Endothelial cell of umbilical vein (primary cell): ENCODE results near the gene IZUMO4. TPM values are rescaled to one million over a fixed set of nuclear protein-coding genes. Genes with fewer than 3 reads are reported as not detected.

Experiments
- BruUV-seq: library from RNA; stranded (reverse); fragments of 400-500 nt; replicated peaks from 2 replicates; lab custom pipeline; 2021; lab: Mats Ljungman, UMichigan
- CTCF ChIA-PET: fragments of 300-600, 350-600 bp; sonication (Branson Sonifier 250); formaldehyde crosslinking; loops from one replicate; lab custom pipeline; 2021; ENCODE audit warnings: antibody characterized with exemption, inconsistent platforms; lab: Charles Lee
- POLR2A ChIA-PET: fragments of 300-600, 350-600 bp; sonication (Branson Sonifier 250); formaldehyde crosslinking; loops from one replicate; lab custom pipeline; 2021; ENCODE audit warnings: antibody characterized with exemption, inconsistent platforms; lab: Charles Lee
- DNase-seq: peaks from one replicate; pipeline ENCODE4 v3.0.0-alpha.2; 2011; ENCODE audit warnings: low read depth, low spot score
- FAIRE-seq: peaks from 2 replicates; lab custom pipeline; 2011; peaks lifted over from hg19 to GRCh38; lab: Jason Lieb, UNC
- H2AFZ ChIP-seq: 2 replicates; pipeline ENCODE4 v1.6.0; 2012; ENCODE audit warnings: low read depth, low read length, control low read depth, inconsistent platforms
- H3K27ac ChIP-seq: 2 replicates; pipeline ENCODE4 v1.5.1; 2011; ENCODE audit warnings: low read depth, mild to moderate bottlenecking, control low read depth, low read length, moderate library complexity; ENCODE audit not compliant: insufficient read depth
- H3K27me3 ChIP-seq, 2 experiments: 2 replicates each; pipeline versions ENCODE4 v1.6.0 to v1.6.1; 2011; ENCODE audit warnings: low read length in 2 of 2, mixed read lengths in 1 of 2; ENCODE audit not compliant: control insufficient read depth in 2 of 2, insufficient read depth in 2 of 2
- H3K36me3 ChIP-seq, 2 experiments: 2 replicates in 1 of 2; 3 replicates in 1 of 2; pipeline ENCODE4 v1.5.1; 2011; ENCODE audit warnings: low read length in 2 of 2, mild to moderate bottlenecking in 1 of 2, moderate library complexity in 1 of 2; ENCODE audit not compliant: control insufficient read depth in 2 of 2, insufficient read depth in 2 of 2; ENCODE audit errors: extremely low read depth in 1 of 2
- H3K4me1 ChIP-seq: 3 replicates; pipeline ENCODE4 v1.5.1; 2011; ENCODE audit warnings: mild to moderate bottlenecking, low read length; ENCODE audit not compliant: control insufficient read depth, insufficient read depth; ENCODE audit errors: extremely low read depth
- H3K4me2 ChIP-seq: 2 replicates; pipeline ENCODE4 v1.6.1; 2011; ENCODE audit warnings: low read length, control low read depth, mixed read lengths; ENCODE audit not compliant: insufficient read depth
- H3K4me3 ChIP-seq, 3 experiments: fragments of 200-600 bp in 1 of 3; sonication (generic), shearing (Covaris generic) in 1 of 3; replicated peaks in 1 of 3; 2 replicates each; pipeline ENCODE4 v1.5.1; 2011 to 2016; ENCODE audit warnings: control low read depth in 3 of 3, low read length in 3 of 3, mild to moderate bottlenecking in 2 of 3, inconsistent platforms in 1 of 3, low read depth in 1 of 3, moderate library complexity in 1 of 3; ENCODE audit not compliant: insufficient read depth in 1 of 3
- H3K79me2 ChIP-seq: 2 replicates; pipeline ENCODE4 v1.6.0; 2012; ENCODE audit warnings: low read length, inconsistent platforms; ENCODE audit not compliant: control insufficient read depth, insufficient read depth
- H3K9ac ChIP-seq: replicated peaks from 2 replicates; pipeline ENCODE3; 2011; ENCODE audit warnings: low read length, control low read depth; ENCODE audit not compliant: insufficient read depth; ENCODE audit errors: extremely low read depth
- H3K9me1 ChIP-seq: replicated peaks from 3 replicates; pipeline ENCODE4 v1.6.0; 2011; ENCODE audit warnings: mild to moderate bottlenecking, low read length; ENCODE audit not compliant: control insufficient read depth, insufficient read depth; ENCODE audit errors: extremely low read depth
- H3K9me3 ChIP-seq: replicated peaks from 2 replicates; pipeline ENCODE4 v1.5.1; 2012; ENCODE audit warnings: low read length, inconsistent platforms; ENCODE audit not compliant: control insufficient read depth, insufficient read depth
- H4K20me1 ChIP-seq: replicated peaks from 2 replicates; pipeline ENCODE3; 2011; ENCODE audit warnings: mild to moderate bottlenecking, low read length; ENCODE audit not compliant: control insufficient read depth, insufficient read depth; ENCODE audit errors: extremely low read depth
- EZH2 ChIP-seq: IDR thresholded peaks from 2 replicates; pipeline ENCODE4 v1.6.1; 2012; ENCODE audit warnings: borderline replicate concordance, low read depth, mild to moderate bottlenecking, moderate library complexity, low read length, inconsistent platforms; ENCODE audit not compliant: severe bottlenecking
- FOS ChIP-seq: IDR thresholded peaks from 2 replicates; pipeline ENCODE4 v1.6.1; 2011; ENCODE audit warnings: mild to moderate bottlenecking, low read length, moderate library complexity, borderline replicate concordance; ENCODE audit not compliant: insufficient read depth
- GATA2 ChIP-seq: IDR thresholded peaks from 2 replicates; pipeline ENCODE4 v1.7.0; 2011; ENCODE audit warnings: low read depth, mild to moderate bottlenecking, moderate library complexity, mixed read lengths, low read length; ENCODE audit not compliant: insufficient read length, insufficient read depth
- JUN ChIP-seq: IDR thresholded peaks from 2 replicates; pipeline ENCODE4 v1.6.1; 2011; ENCODE audit warnings: borderline replicate concordance, low read depth; ENCODE audit not compliant: insufficient read length, insufficient read depth
- MYC ChIP-seq: IDR thresholded peaks from one replicate; pipeline ENCODE4 v1.6.1; 2011; ENCODE audit warnings: mild to moderate bottlenecking, low read depth, low read length
- POLR2A ChIP-seq: IDR thresholded peaks from 2 replicates; pipeline ENCODE4 v1.6.1; 2012; ENCODE audit warnings: low read depth, mild to moderate bottlenecking, control low read depth, low read length
- POLR2AphosphoS5 ChIP-seq: IDR thresholded peaks from 2 replicates; pipeline ENCODE4 v1.6.1; 2012; ENCODE audit warnings: low read depth, mild to moderate bottlenecking, control low read depth, low read length, moderate library complexity; ENCODE audit not compliant: insufficient read depth
- dilution Hi-C: fragments of 300-500 bp; cut with MboI; formaldehyde crosslinking; loops from one replicate; pipeline ENCODE4 v1.15.0; 2019; ENCODE audit warnings: low sequenced_read_pairs; ENCODE audit not compliant: extremely low pct_ligation_motif_present
- intact Hi-C: fragments of 100-400 bp; cut with micrococcal nuclease; formaldehyde crosslinking; loops from one replicate; pipeline ENCODE4 v1.10.0; 2022
- polyA plus RNA-seq, 4 experiments: library from polyadenylated mRNA; depleted of rRNA in 3 of 4; stranded (reverse) in 3 of 4; unstranded in 1 of 4; fragments of >200 nt; gene quantifications; 2 replicates each; pipeline versions ENCODE4 v1.2.1 to v1.2.3, GENCODE V29; 2011 to 2012; ENCODE audit warnings: missing spikeins in 1 of 4
- total RNA-seq: library from RNA; stranded (reverse); gene quantifications from 2 replicates; pipeline ENCODE4 v1.2.3, GENCODE V29; 2021
- TF ChIP-seq, protein P1 (sequence below), 2 donors: IDR thresholded peaks; 1 replicate in 1 of 2; 2 replicates in 1 of 2; pipeline ENCODE4 v1.5.1; 2011; ENCODE audit warnings: low read length in 2 of 2, mild to moderate bottlenecking in 2 of 2, moderate library complexity in 2 of 2, control low read depth in 1 of 2, inconsistent platforms in 1 of 2, low read depth in 1 of 2; ENCODE audit not compliant: insufficient read depth in 1 of 2; ENCODE audit errors: extremely low read depth in 1 of 2
- TF ChIP-seq, protein P2 (sequence below): IDR thresholded peaks from 2 replicates; pipeline ENCODE4 v1.6.1; 2011; ENCODE audit not compliant: insufficient read depth, insufficient read length

Gene IZUMO4
- total and polyA plus RNA-seq, 2 donors (not counting 3 experiments of a cell fraction or from before 2014, with no cell fraction given): 1.1 to 2.0 TPM

DNA sequence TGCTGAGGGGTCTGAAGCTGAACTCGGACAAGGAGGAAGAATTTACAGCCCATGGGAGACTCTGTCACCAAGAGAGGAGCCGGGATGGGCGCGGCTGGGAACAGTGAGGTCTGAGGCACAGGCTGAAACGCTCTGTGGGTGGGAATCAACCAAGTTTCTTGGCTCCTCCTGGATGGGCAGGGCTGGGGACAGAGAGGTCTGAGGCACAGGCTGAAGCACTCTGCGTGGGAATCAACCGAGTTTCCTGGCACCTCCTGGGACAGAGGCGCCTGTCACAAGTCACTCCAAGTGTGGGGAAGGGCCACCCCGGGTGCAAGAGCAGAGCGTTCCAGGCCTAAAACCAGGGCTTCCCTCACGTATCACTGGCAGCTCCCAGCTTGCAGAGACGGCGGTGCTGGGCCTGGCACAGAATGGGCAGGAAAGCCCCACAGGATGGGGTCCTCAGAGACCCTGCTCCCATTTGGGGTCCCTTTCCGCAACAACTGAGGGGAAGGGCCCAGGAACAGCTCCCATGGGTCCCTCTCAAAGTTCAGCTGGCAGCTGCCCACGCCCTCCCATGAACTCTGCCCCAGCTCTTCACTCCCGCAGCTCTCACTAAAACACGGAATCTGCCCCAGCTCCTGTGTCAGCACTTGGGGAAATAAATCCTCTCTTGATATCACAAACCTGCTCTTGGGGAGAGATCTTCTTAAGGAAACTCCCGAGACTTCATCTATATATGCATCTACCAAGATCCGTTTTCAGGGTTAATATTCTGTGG, 36.2 kb downstream of the IZUMO4 start:
- Histone ChIP-seq H3K36me3 (peaks cover 7 to 56% of the 10 kb centered on the region in 2 experiments), H4K20me1 (no peaks in the 10 kb centered on the region)

More for the DNA sequence above, 36.2 kb downstream of the IZUMO4 start:
- ChIA-PET CTCF (no interaction called here), POLR2A (interaction anchor here (0.6 to 0.7 kb wide), 3 partner anchors 15 to 1916 kb away, joined by 3 to 4 read pairs (median 4); no protein-coding TSS in a partner anchor)
- no peak overlapping the region for H3K9ac ChIP-seq
- no peak overlapping the region for H3K4me3 ChIP-seq
- no peak overlapping the region for H2AFZ ChIP-seq
- H3K79me2 ChIP-seq: peaks cover 12% of the 10 kb centered on the region
- H3K27me3 ChIP-seq: no peaks in the 10 kb centered on the region
- no peaks in the 10 kb centered on the region for H3K9me3 ChIP-seq
- no peak for DNase-seq
- H3K9me1 ChIP-seq: no peaks in the 10 kb centered on the region
- H3K4me2 ChIP-seq: no peak overlapping the region
- dilution Hi-C loops (no loop called here), intact Hi-C loops (no loop called here)
- BruUV-seq: no TSS peak
- no peaks in the 10 kb centered on the region for H3K4me1 ChIP-seq
- no peak overlapping the region for H3K27ac ChIP-seq
- TF ChIP-seq POLR2A (no peak), JUN (no peak), EZH2 (no peak), FOS (no peak), MYC (no peak), POLR2AphosphoS5 (no peak), GATA2 (no peak)
- TF ChIP-seq, protein P1, sequence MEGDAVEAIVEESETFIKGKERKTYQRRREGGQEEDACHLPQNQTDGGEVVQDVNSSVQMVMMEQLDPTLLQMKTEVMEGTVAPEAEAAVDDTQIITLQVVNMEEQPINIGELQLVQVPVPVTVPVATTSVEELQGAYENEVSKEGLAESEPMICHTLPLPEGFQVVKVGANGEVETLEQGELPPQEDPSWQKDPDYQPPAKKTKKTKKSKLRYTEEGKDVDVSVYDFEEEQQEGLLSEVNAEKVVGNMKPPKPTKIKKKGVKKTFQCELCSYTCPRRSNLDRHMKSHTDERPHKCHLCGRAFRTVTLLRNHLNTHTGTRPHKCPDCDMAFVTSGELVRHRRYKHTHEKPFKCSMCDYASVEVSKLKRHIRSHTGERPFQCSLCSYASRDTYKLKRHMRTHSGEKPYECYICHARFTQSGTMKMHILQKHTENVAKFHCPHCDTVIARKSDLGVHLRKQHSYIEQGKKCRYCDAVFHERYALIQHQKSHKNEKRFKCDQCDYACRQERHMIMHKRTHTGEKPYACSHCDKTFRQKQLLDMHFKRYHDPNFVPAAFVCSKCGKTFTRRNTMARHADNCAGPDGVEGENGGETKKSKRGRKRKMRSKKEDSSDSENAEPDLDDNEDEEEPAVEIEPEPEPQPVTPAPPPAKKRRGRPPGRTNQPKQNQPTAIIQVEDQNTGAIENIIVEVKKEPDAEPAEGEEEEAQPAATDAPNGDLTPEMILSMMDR (IDR thresholded peaks at IDR 0.05; ENCODE audit: extremely low read depth in 1 of 2, insufficient read depth in 1 of 2, low read depth in 1 of 2, low read length in 2 of 2): no peak
- TF ChIP-seq, protein P2, sequence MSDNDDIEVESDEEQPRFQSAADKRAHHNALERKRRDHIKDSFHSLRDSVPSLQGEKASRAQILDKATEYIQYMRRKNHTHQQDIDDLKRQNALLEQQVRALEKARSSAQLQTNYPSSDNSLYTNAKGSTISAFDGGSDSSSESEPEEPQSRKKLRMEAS: no peak
- no peak for FAIRE-seq
